ENCODE results near the gene KCNH8. TPM values are rescaled to one million over a fixed set of nuclear protein-coding genes. Genes with fewer than 3 reads are reported as not detected.

Gene KCNH8
- polyA plus RNA-seq, 4 donors = 1.2 to 2.2 (median 1.3) TPM

DNA sequence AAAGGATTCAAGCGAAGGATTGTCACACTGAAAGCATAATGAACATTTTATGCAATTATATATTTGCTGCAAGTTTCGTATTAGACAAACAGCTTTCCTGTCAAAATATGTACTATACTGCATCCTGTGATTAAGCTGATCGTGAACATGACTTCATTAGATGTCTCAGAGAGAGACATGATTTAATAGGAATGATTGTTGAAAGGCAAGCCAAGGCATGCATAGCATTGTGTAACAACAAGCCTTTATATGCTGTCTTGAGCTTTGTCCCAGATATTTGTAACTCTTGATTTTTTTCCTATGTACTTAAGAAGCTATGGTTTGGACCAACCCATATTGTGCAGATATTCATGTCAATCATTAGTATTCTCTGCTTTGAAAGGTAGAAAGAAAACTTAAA, 309.1 kb downstream of the KCNH8 start:
- no peak for DNase-seq (ENCODE audit: low read depth in 4 of 4, low spot score in 3 of 4)

DNA sequence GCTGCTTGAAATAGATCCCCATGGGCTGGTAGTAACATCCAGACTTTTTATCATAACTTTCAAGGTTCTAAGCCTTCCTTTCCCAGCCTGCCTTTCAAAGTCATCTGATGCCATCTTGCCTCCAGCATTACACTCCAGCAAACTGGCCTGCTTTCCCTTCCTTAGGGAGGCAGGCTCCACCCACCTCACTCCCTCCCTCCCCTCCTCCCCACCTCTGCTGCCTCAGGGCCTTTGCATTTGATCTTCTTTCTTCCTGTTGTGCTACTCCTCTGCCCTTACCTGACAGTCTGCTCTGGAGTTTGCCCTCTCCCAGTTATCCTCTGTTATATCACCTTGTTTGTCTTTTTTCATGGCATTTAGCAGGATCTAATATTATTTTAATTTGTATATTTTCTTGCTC, 319.5 kb downstream of the KCNH8 start:
- no peak for DNase-seq (ENCODE audit: low read depth in 4 of 4, low spot score in 3 of 4)

- no peak for DNase-seq (ENCODE audit: low read depth in 4 of 4, low spot score in 3 of 4)
These were observed 322.8 kb downstream of the KCNH8 start for GRCh38 chr3:19471138-19471537.

- DNase-seq (ENCODE audit: low read depth in 4 of 4, low spot score in 3 of 4) = no peak
These were observed 325.8 kb downstream of the KCNH8 start for GRCh38 chr3:19473971-19474580.

DNA sequence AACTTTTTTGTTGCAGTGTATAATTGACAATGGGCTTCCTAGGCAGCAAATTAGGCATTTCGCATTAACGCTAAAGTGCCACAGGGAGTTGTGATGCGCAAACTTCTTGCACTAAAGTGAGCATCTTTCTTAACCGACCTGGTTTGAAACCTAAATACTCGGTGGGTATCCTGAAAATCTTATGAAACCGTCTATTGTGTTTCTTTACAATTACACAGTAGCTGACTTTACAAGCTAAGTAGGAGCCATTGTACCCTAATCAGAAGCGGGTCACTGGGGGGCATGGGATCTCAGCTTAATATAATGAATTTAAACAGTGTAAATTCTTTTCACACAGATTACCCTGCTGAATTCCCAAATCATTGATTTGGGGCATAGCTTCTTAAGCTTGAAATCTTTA, 328.0 kb downstream of the KCNH8 start:
- DNase-seq (ENCODE audit: low read depth in 4 of 4, low spot score in 3 of 4) = no peak

DNA sequence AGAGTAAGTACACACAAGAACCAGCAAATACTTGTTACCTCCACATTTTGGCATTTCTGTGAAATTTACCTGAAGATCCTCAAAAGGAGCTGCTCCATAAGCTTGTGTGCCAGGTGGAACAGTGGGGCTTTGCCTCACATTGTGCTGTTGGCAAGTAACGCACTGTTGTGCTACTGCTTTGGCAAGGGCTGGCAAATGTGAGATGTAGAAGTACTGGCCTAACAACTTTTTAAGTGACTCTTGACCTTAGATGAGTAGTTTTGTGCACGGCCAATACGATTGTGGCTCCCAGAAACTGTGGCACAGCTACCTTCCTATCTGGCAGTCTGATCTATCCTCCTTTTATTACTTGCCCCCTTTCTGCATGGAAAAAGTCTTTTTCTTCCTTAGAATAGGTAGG, 337.0 kb downstream of the KCNH8 start:
- DNase-seq (ENCODE audit: low read depth in 4 of 4, low spot score in 3 of 4) = no peak

GRCh38 chr3:19487386-19487785, 339.1 kb downstream of the KCNH8 start:
- no peak for DNase-seq (ENCODE audit: low read depth in 4 of 4, low spot score in 3 of 4)

DNA sequence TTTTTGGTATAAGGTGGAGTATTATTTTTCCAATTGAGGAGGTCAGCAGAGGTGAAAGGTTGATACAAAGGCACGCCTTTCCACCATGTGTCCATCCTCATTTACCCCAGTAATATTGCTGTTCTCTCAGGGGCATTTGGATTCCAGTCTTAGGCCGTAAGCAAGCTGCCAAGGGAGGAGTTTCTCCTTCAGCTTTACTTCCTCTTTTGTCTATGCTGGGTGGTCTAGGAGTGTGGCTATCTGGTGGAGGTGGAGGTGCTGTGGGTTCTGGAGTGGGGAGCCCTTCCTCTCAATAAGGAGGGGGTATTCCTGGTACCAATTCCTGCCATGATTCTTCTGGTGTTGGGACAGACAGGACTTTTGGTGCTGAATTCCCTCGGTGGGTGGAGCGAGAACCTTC, 340.6 kb downstream of the KCNH8 start:
- DNase-seq (ENCODE audit: low read depth in 4 of 4, low spot score in 3 of 4) = no peak

DNA sequence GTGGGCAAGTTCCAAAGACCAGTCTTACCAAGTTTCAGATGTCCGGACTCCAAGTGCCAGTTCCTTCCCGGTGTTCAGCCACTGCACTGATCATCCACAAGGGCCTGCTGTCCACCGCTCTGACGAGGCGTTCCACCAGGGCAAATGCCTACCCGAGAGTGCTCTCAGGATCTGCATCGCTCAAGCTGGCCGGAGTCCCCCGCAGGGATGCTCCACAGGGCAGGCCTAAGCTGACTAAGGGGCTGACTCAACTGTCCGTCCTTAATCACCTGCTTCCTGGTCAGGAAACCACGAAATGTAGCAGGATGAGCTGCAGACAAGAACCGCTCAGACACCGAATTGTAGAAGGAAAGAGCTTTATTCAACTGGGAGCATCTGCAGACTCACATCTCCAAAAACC, 341.6 kb downstream of the KCNH8 start:
- no peak for DNase-seq (ENCODE audit: low read depth in 4 of 4, low spot score in 3 of 4)

GRCh38 chr3:19506171-19506570, 357.9 kb downstream of the KCNH8 start:
- no peak for DNase-seq (ENCODE audit: low read depth in 4 of 4, low spot score in 3 of 4)

DNA sequence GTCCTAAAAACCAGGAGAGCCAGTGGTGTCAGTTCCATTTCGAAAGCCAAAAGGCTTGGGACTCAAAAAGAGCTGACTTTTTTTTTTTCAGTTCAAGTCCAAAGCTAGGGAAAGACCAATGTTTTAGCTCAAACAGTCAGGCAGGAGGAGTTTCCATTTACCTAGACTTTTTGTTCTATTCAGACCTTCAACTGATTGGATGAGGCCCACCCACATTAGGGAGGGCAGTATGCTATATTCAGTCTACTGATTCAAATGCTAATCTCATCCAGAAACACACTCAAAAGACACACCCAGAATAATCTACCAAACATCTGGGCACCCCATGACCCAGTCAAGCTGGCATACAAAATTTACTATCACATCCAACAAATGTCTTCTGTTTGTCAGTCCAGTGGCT, 374.0 kb downstream of the KCNH8 start:
- DNase-seq (ENCODE audit: low read depth in 4 of 4, low spot score in 3 of 4) = no peak

GRCh38 chr3:19526071-19526470, 377.8 kb downstream of the KCNH8 start:
- no peak for DNase-seq (ENCODE audit: low read depth in 4 of 4, low spot score in 3 of 4)

DNA sequence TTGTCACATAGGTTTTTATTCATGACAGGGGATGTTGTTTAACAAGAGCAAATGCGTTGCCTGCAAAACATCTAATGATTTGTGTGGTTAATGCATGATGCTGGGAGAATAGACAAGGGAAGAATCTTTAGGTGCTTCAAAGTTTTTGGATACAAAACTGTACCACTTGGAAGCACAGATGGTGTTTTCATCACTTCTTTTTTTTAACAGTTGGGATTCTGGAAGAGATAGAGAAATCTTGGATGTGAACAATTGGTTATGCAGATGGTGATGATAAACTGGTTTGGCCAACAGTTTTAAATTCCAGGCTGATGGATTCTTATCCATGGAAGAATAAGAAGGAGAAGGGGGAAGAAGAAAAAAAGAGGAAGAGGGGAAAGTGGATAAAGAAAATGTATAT, 379.4 kb downstream of the KCNH8 start:
- no peak for DNase-seq (ENCODE audit: low read depth in 4 of 4, low spot score in 3 of 4)

DNA sequence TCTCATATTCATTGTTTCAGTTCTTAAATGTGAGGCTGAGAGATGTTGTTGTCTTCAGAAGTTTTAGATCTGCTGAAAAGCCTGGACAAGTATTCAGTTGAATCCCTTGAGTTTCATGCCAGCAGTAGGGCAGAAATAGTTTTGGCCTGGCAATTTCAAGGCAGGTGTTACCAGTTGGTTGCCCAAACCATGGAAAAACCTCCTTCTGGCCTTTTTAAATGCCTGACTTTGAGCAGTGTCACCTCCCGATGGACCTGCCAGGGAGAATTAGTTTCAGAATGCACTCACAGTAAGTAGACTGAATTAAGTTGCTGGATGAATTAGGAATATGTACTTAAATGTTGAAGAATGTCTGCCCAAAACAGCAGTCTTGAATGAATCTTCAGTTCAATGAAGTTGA, 383.1 kb downstream of the KCNH8 start:
- no peak for DNase-seq (ENCODE audit: low read depth in 4 of 4, low spot score in 3 of 4)

- no peak for DNase-seq (ENCODE audit: low read depth in 4 of 4, low spot score in 3 of 4)
These were observed 391.4 kb downstream of the KCNH8 start for GRCh38 chr3:19539518-19540392.

GRCh38 chr3:19540464-19540863, 392.2 kb downstream of the KCNH8 start:
- no peak for DNase-seq (ENCODE audit: low read depth in 4 of 4, low spot score in 3 of 4)

DNA sequence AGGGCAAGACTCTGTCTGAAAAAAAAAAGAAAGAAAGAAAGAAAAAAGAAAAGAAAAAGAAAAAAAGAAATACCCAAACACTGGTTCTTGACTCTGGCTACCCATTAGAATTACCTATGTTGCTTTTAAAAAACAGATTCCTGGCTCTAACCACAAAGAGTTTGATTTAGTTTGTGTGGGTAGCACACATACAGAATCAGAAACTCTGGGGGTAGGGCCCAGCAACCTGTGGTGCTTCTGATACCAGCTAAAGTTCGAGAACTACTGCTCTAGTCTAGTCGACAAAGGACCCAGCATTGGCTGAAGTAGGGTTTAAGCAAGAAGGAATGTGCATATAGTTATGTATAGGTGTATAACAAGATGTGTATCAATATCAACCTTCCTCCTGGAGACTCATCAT, 393.0 kb downstream of the KCNH8 start:
- no peak for DNase-seq (ENCODE audit: low read depth in 4 of 4, low spot score in 3 of 4)

GRCh38 chr3:19543212-19543841, 395.0 kb downstream of the KCNH8 start:
- DNase-seq (ENCODE audit: low read depth in 4 of 4, low spot score in 3 of 4) = peak in 1 of 4 donors; percentile 5

GRCh38 chr3:19547665-19548464, 399.6 kb downstream of the KCNH8 start:
- DNase-seq (ENCODE audit: low read depth in 4 of 4, low spot score in 3 of 4) = no peak

DNA sequence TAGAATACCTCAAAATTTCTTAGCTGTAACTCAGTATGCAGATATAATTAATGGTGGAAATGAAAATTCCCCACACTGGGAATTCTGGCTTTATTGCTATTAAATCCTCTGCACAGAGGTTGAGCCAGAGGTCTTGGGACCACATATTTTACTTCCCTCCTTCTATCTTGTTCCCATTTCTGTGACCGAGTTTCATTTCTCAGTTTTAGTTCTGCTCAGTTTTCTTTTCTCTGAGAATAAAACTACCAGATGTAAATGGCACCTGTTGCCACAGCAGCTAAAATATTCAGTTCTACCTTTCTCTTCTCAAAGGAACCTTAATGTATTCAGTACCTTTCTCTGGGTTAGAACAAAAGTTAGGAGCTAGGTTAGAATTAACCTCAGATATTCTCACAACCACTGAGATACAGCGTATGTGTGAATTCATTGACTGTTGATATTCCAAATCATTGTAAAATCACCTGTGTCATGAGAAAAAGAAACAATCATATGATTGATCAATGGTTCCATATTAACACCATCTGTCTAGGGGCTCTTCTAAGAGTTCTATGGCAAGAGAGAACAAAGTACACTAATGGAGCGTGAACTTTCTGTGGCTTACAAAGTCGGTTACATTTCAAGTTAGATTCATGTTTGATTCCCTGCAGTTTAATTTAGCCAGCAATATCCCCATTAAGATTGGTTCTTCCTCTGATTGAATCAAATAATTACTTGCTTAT, 411.6 kb downstream of the KCNH8 start:
- DNase-seq (ENCODE audit: low read depth in 4 of 4, low spot score in 3 of 4) = no peak

All from left renal pelvis (tissue), 4 donors.